SKM-1 (cell line): Measurements from ENCODE around the gene CDK11B.
"Not testable (repeated sequence)": the region's sequence is repeated elsewhere in the genome, so short reads cannot be mapped to it uniquely, and the experiment has no call there.

ENCODE experiments used
- DNase-seq: peaks from one replicate; lab custom pipeline; 2025; ENCODE audit not compliant: unreplicated experiment; lab: John Stamatoyannopoulos, UW

The CDK11B gene

DNA sequence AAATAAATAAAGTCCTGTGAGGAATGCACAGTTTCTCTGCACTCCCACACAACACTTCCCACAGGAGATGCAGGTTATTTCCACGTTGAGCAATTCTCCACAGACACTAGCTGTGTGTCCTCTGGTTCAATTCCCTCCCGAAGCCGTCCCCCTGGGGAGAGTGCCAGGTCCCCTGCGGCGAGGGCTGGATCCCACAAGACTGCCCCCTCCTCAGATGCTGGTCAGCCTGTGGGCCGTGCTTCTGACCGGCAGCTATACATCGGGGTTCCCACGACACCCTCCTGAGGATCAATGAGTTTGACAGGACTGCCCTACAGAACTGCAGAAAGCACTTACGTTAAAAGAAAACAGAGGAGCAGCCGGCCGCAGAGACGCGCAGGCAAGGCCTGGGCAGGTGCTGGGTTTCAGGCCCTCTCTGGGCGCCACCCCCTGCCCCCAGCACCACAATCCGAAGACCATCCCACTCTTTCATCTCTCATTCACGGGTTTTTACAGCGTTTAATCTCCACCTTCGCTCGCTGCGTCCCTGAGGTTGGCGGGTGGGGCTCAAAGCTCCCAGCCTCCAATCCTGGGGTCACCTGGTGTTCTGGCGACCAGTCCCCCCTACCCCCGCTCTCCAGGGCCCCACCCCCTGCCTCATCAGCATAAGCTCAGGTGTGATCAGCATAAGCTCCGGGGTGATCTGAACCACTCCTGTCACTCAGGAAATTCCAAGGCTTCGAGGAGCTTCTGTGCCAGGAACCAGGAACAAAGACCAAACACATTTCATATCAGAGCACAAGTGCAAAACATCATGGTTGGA lies 24.5 kb upstream of the CDK11B start:
- no peak for DNase-seq

DNA sequence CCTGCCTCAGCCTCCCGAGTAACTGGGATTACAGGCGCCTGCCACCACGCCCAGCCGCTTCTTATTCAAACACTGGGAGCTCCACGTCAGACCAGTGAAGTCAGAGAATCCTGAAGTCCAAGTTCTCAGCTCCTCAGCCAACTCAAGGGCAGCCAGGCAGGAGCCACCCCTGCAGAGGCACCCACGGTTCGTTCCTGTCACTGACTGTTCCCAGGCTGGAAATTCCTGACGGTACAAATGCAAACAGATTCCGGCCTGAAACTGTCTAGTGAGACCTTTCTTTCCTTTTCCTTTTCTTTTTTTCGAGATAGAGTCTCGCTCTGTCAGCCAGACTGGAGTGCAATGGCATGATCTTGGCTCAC lies 22.1 kb upstream of the CDK11B start:
- DNase-seq, result no peak

DNA sequence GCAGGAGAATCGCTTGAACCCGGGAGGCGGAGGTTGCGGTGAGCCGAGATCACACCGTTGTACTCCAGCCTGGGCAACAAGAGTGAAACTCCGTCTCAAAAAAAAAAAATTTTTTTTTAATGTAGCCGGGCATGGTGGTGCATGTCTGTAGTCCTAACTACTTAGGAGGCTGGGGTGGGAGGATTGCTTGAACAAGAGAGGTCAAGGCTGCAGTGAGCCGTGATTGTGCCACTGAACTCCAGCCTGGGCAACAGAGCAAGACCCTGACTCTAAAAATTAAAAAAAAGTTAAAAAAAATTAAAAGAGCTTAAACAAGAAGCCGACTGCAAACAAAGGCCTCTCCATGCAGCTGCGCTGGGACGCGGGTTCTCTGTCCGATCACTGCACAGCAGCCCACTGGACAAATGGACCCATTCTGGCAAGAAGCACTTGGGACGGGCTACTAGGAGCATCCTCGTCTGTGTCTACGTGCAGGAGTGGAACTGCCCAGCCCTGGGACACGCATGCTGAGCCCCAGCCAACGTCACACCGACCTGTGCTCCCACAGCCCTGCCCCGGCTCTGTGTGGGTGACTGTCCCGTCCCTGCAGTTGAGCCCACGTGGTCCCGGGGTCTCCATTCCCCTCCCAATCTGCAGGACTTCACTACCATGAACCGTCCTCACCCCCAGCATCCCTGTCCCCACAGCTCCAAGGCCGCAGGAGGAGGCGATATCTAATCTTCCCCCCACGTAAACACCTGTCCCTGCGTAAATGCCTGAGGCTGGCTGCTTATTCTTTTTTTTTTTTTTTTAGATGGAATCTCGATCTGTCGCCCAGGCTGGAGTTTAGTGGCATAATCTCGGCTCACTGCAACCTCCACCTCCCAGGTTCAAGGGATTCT lies 21.5 kb upstream of the CDK11B start:
- no peak for DNase-seq

DNA sequence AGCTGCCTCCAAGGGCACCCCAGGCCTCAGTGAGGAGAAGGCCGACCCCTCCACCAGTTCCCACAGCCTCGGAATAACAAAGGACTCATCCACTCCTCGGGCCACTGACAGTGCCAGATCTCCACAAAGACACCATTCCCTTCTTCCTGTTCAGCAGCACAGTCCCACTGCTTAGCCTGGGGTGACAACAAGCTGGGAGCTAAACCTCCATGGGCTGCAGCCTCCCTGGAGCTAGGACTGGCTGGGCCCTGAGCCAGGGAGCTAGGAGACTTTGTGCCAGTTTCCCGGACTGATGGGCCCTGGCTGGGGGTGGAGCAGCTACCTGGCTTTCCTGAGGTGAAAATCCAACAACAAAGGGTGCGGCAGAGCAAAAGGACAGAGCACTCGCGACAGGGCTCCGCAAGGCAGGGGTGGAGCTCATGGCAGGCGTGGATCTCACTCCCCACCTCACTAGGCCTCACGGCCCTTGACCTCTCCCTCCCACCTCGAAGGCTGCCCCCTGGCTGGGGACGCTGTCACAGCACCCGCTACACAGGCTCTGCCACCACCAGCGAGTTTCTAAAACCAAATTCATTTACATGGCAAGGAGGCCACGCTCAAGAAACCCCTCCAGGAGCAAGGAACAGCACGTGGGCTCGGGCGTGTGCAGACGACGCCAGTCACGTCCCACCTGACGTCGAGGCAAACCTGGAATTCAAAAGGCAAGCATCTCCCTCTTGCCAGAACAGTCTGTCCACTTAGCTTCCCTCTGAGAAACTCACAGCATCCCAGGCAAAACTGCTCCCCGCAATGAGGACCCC lies 20.0 kb upstream of the CDK11B start:
- DNase-seq, result no peak

DNA sequence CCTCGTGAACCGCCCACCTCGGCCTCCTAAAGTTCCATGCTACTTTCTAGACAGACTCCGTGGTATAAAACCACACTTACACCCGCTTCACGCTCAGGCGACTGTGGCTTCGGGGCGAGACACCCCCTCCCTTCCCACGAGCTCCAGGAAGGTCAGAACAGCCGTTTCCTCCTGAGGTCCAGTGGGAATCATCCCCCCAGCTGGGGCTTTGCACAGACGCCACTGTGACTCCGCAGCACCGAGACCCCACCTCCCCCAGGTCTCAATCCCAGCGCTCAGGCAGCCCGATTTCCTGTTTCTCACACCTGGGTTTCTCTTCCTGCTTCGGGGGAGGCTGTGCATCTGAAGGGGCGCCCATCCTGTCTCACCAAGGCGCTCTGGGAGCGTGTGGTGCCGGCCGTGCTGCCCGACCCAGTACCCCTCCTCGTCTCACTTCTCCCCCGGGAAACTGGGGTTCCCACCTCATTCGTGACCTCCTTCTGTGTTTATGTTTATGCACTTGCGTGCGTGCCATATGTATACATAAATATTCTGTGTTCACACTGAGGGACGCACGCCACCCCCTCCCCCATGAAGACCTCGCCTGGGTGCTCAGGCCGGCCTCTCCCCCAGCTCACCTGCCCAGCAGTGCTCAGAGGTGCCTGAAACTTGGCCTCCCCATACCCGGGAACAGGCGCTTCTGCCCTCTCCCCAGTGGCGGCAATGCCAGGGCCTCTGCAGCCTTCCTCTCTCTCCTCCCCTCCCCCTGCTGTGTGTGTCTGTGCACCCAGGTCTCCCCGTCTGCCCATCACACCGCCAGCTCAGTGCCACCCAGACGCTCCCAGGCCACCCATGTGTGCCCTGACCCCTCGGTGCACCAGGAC lies 19.1 kb upstream of the CDK11B start:
- DNase-seq, result no peak

DNA sequence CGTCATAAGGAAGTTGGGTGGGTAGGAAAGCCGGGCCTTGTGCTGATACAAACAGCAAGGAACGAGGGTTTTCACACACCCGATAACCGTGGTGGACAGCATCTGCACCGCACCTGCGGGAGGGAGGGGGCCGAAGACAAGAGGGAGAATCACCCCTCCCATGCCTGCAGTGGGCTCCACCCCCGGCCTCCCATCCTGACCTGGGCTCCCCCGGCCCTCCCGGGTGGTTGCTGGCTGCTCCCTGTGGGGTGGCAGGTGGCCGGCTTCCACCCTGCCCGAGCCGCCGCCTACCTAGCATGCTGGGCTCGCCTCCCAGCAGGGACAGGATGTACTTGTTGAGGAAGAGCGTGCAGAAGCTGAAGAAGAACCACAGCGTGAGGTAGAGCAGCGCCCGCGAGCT lies 17.3 kb upstream of the CDK11B start:
- not testable (repeated sequence) for DNase-seq

DNA sequence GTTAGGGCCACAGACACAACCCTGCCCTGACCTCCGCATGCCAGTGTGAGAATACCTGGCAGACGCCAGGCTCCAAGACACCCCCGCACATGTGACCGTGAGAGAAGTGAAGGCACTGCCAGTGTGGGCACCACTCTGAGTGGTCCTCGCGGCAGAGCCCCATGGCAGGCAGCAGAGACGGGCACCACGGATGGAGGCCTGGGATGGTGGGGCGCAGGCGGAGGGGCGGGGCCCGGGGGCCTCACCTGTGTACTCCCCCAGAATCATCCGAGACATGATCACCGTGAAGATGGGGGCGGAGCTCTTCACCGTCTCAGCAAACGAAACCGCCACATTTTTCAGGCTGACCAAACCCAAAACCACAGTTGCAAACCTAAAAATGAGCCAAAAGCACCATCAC lies 16.4 kb upstream of the CDK11B start:
- not testable (repeated sequence) for DNase-seq

DNA sequence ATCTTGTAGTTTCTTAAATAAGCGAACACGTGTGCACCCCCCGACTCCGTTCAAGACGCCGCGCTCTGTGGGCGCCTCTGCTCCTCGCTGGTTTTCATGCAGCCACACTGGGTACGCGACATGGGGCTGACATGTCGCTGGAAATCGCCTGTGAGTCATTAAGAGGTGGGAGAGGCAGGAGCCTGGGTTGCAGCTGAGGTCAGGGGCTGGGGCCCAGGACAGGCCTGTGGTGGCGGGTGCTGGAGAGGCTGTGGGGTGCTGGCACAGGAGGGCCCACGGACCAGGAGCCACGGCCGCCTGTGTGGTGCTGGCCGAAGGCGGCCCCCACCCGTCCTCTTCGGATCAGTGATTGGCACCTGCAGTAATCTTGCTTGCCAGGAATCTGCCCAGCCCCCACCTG lies 16.0 kb upstream of the CDK11B start:
- not testable (repeated sequence) for DNase-seq

DNA sequence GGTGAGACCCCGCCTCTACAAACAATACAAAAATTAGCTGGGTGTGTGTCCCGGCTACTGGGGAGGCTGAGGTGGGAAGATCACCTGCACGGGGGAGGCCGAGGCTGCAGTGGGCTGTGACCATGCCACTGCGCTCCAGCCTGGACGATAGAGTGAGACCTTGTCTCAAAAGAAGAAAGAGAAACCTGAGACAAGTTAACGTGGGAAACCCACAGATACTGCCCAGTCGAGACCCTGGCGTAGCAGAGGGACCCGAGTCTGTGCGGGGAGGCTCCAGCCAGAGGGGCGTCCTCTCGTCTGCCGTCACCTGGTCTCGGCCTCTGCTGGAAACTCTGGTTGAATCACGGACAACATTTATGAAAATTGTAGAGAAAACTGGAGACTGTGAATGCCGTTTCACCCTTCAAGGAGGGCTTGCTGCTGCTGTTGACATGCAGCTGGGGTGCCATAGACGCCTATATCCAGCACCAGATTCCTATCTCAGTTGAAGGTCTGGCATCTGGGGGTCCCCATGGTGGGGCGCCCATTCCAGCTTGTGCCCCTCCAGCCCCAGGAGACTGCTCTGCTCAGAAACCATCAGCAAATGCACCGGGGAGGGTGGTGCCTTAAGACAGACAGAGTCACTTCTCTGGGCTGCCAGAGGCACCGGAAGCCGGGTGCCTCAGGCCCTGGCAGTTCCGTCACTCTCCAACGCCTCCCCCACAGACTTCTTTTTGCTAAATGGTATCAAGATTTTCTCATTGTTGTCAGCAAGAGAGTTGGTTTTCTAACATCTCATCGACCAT lies 13.6 kb upstream of the CDK11B start:
- no peak for DNase-seq

DNA sequence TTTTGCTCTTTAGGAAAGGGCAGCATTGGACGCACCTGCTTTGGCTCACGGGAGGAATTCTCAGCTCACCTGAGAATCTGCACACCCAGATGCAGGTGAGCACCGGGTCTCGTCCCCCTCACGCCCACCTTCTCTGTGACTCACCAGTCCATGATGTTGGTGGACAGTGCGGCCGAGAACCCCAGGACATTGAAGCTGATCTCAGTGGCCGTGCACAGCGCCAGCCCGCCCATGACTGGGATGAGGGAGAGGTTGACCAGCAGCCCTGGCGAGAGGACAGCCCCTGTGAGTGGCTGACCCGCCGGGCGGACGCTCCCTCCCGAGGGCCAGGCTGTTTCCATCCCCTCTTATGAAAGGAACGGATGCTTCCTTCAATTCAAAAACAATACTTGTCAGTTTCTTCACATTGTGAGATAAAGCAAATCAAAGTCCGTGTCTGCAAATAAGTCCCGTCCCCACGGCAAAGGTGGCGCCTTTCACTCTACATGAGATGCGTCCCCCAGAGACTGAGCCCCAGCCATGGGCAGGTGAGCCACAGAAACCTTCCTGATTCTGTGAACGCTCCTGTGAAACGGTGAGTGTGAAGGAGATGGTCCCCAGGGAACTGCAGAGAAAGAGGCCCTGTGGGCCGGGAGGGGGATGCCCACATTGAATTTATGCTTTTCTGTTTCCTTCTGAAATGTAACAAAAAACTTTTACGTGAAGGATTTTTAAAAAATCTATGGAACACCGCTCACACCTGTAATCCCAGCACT lies 12.7 kb upstream of the CDK11B start:
- no peak for DNase-seq

DNA sequence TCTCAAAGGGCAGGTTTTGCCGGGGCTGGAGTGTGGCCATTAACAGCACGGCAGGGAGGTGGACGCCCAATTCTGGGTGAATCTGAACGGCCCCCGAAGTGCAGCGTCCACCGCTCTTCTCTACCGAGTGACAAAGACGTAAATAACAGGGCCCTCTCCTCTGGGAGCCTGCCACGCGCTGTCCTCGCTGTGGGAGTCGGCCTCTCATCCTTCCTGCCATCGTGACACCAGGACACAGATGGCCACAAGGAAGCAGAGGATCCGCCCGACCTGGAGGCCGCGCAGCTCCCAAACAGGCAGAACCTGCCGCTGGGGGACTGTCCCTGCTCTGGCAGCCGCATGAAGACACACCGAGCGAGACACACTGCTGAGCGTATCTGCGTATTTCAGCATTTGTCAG lies 12.1 kb upstream of the CDK11B start:
- no peak for DNase-seq

DNA sequence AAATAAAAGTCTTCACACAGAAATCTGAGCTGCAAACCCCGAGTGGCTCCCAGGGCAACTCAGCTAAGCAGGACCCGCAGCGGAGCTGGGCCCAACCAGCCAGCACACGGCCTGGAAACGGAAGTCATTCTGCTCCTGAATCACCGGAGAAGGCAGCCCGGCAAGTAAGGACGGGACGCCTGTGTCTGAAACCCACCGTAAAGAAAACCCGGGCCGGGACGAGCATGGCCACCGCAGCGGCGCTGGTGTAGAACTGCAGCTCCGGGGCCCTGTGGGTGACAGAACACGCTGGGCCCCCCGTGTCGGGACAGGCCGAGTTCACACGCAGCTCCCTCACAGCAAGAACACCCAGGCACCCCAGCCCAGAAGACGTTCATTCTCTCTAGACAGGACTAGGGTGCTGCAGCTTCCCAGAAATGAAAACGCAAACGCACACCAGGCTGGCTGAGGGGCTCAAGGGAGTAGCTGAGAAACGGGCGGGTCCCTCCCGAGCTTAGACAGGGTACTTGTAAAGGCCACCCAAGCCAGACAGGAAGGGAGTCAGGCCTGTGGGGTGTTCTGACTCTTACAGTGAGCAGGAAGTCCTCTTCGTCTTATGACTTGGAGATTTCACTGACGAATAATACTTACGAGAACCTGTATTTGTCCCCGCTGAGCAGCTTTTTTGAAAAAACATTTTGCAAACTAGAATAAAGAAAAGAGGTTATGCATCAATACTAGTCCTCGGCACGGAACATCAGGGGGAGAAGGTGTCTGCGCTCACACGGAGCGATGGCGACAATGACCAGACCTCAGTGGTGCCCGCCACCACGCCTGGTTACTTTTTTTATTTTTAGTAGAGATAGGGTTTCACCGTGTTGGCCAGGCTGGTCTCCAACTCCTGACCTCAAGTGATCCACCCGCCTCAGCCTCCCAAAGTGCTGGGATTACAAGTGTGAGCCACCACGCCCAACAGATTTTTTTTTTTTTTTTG lies 10.9 kb upstream of the CDK11B start:
- DNase-seq, result no peak

DNA sequence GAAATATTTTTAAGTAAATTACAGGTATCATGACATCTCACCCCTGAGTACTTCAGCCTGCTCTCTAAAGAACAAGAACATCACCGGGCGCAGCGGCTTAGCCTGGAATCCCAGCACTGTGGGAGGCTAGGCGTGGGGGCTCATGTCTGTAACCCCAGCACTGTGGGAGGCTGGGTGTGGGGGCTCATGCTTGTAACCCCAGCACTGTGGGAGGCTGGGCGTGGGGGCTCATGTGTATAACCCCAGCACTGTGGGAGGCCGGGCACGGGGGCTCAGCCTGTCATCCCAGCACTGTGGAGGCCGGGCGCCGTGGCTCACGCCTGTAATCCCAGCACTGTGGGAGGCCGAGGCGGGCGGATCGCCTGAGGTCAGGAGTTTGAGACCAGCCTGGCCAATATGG lies 7.7 kb upstream of the CDK11B start:
- no peak for DNase-seq

DNA sequence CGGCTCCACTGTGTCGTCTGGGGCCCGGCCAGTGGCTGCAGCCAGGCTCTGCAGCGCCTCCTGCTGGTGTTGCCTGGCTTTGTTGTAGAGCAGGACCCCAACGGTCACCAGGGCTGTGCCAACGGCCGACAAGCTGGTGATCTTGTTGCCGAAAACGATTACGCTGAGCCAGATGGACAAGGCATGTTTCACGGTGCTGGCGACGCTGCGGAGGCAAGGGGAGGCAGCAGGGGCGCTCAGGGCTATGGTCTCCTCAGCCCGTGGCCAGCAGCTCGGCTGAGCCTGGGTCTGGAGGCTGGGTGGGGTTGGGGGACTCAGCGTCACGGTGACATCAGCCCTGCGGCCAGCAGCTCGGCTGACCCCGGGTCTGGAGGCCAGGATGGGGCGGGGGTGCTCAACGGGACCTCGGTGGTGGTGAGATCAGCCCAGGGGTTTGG lies 7.0 kb upstream of the CDK11B start:
- no peak for DNase-seq

DNA sequence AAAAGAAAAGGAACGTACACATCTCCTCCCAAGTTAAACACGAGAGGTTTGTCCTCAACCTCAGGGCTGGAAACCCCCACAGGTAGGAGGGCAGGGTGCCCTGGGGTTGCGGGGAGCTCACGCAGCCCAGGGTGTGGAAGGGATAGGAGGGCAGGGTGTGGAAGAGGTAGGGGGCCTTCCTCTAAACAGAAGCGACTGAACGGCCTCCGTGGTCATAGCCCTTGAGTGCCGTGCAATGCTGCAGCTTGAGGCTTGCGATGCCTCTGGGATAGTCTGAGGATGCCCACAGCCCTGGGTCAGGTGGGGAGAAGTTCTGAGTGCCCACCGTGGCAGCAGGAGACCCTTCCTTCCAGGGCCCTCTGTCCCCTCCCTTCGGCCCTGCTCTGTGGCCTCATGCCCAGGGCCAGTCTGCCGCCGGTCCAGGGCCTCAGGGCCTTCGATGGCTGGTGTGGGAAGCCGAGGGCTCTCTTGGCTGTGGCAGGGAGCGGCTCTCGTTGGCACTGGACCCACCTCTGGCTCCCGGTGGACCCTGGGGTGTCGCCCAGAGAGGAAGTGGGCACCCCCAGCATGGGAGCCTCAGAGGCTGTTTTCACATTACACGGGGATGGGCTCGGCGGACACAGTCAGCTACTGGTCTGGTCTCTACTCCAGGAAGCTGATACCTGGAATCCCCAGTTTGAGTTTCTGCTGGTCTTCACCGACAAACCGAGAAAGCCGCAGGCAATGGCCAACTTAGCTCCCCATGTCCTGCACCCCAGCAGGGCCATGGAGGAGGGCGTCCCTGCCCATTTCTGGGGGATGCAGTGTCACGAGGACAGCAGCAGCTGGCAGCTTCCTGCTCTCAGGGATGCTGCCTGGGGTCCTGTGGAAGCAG lies 6.4 kb upstream of the CDK11B start:
- no peak for DNase-seq

DNA sequence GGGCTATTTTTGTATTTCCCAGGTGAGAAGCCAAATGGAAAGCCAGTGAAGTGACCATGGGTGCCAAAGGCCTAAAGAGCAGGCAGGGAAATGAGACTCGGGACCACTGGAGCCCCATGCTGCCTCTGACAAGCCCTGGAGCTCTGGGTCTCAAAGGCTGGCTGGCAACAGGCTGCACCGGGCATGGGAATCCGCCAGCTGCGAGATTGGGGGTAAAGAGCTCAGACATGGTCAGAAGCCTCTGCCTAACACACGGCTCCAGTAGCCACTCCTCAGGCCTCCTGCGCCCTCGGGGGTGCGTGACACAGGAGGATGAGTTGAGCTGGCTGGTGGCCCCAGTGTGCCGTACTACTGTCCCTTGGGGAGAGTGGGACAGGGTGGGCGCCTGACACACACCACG lies 5.5 kb upstream of the CDK11B start:
- not testable (repeated sequence) for DNase-seq
